ENCODE data around the gene DAW1.
A peak's percentile ranks its signal among the peaks of the same experiment; 100 is the strongest.

DAW1 gene

DNA sequence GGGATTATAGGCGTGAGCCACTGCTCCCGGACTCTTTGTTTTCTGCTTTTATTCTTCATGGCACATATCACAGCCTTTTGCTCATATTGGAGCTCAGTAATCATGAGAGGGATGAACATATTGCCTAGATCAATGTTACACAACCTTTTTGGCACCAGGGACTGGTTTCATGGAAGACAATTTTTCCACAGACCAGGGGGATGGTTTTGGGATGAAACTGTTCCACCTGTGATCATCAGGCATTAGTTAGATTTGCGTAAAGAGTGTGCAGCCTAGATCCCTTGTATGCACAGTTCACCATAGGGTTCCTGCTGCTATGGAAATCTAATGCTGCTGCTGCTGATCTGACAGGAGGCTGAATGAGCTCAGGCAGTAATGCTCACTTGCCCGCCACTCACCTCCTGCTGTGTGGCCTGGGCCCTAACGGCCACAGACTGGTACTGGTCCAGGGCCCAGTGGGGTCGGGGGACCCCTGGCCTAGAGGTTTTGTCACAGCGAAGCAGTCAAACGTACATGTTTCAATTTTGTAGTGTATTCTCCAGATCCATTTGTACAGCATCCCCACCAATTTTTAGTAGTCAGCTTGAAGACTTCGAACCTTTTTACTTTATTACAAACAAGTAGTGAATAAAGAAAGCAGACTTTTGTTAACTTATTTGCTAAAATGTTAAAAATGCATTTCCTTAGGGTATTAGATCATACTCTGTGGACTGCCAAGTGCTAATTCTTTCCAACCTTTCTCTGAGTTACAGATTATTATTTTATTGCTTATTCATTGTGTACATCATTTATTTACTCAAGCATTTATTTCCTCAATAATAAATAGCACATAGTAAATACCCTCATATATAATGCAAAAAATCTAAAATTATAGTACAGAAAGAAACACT is 6.2 kb downstream of the DAW1 start:
- CTCF ChIA-PET, result interaction anchor here (0.9 to 5.5 kb wide), 4 partner anchors 8 to 15 kb away, joined by 3 to 55 read pairs (median 6); no protein-coding TSS in a partner anchor
- H3K4me3 ChIP-seq (ENCODE audit: low read depth, low read length), result no peak overlapping the region
- DNase-seq (ENCODE audit: low read depth, low spot score), result no peak
- TF ChIP-seq, protein P1, sequence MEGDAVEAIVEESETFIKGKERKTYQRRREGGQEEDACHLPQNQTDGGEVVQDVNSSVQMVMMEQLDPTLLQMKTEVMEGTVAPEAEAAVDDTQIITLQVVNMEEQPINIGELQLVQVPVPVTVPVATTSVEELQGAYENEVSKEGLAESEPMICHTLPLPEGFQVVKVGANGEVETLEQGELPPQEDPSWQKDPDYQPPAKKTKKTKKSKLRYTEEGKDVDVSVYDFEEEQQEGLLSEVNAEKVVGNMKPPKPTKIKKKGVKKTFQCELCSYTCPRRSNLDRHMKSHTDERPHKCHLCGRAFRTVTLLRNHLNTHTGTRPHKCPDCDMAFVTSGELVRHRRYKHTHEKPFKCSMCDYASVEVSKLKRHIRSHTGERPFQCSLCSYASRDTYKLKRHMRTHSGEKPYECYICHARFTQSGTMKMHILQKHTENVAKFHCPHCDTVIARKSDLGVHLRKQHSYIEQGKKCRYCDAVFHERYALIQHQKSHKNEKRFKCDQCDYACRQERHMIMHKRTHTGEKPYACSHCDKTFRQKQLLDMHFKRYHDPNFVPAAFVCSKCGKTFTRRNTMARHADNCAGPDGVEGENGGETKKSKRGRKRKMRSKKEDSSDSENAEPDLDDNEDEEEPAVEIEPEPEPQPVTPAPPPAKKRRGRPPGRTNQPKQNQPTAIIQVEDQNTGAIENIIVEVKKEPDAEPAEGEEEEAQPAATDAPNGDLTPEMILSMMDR (IDR thresholded peaks at IDR 0.05; ENCODE audit: insufficient read depth, low read length, missing control alignments), result no peak
- POLR2A ChIA-PET, result no interaction called here

DNA sequence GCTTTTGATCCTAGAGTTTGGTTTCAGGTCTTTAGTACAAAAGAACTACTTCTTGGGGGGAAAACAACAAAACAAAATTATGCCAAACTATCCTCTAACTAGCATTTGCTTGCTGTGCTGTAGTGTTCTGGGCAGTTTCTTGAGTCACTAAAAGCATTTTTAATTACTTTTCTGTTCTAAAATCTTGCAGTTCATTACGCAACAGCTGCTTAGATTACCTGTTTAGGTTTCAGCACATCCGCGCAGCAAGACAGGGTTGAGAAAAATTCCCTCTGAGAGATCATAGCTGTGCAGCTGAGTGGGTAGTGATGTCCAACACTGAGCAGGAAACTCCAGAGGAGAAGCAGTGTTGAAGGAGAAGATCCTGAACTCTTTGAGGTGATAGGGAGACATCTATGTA is 9.0 kb downstream of the DAW1 start:
- ChIA-PET POLR2A (no interaction called here), CTCF (interaction anchor here (1.6 to 5.5 kb wide), 2 partner anchors 10 to 222 kb away, joined by 4 to 55 read pairs; no protein-coding TSS in a partner anchor)
- TF ChIP-seq, protein P1 (IDR thresholded peaks at IDR 0.05; ENCODE audit: insufficient read depth, low read length, missing control alignments), result no peak
- H3K4me3 ChIP-seq (ENCODE audit: low read depth, low read length), result no peak overlapping the region
- no peak for DNase-seq (ENCODE audit: low read depth, low spot score)

DNA sequence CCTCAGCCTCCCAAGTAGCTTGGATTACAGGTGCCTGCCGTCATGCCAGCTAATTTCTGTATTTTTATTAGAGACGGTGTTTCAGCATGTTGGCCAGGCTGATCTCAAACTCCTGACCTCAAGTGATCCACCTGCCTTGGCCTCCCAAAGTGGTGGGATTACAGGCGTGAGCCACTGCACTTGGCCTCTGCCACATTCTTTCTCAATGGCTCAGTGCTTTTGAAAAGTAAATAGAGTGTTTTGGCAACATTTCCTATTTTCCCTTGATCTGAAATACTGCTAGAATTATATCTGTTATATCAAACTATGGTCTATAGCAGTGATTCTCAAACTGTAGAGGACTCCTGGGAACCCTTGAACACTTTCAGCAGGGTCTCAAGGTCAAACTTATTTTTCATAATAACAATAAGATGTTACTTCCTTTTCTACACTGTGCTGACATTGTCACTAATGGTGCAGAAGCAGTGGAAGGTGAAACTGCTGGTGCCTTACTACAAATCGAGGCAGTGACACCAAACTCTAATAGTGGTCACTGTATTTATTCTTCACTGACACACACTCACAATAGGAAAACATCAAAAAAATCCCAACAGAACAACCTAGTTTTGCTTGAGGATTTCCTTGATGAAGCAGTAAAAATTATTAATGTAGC is 10.6 kb downstream of the DAW1 start:
- ChIA-PET POLR2A (no interaction called here), CTCF (interaction anchor here (5.5 kb wide), 1 partner anchor 8 kb away, joined by 55 read pairs; no protein-coding TSS in a partner anchor)
- no peak overlapping the region for H3K4me3 ChIP-seq (ENCODE audit: low read depth, low read length)
- DNase-seq (ENCODE audit: low read depth, low spot score), result no peak
- TF ChIP-seq, protein P1 (IDR thresholded peaks at IDR 0.05; ENCODE audit: insufficient read depth, low read length, missing control alignments), result no peak

DNA sequence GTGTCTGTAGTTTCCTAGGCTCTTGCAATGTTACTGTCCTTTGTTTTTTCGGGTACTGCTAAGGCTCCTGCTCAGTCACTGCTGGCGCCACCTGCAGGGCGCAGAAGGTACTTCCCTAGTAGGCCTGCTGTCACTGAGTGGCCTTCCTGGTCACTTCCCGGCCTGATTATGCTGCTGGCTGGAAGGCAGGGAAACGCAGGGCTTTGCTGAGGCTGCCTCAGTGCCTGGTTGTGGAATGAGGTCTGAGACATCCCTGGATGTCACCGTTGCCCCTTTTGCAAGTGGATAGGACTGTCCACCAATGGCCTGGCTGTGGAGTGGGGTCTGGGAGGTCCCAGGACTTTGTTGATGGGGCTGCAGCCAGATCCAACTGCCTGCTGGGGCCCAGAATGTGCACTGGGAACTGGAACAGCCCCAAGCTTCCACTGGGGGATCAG is 13.1 kb downstream of the DAW1 start:
- no peak overlapping the region for H3K4me3 ChIP-seq (ENCODE audit: low read depth, low read length)
- ChIA-PET CTCF (interaction anchor here (1.1 to 3.6 kb wide), 5 partner anchors 12 to 479 kb away, joined by 3 to 30 read pairs (median 10); partner anchors contain the start of gene DAW1), POLR2A (no interaction called here)
- TF ChIP-seq, protein P1 (IDR thresholded peaks at IDR 0.05; ENCODE audit: insufficient read depth, low read length, missing control alignments), result peak; percentile 96
- no peak for DNase-seq (ENCODE audit: low read depth, low spot score)

DNA sequence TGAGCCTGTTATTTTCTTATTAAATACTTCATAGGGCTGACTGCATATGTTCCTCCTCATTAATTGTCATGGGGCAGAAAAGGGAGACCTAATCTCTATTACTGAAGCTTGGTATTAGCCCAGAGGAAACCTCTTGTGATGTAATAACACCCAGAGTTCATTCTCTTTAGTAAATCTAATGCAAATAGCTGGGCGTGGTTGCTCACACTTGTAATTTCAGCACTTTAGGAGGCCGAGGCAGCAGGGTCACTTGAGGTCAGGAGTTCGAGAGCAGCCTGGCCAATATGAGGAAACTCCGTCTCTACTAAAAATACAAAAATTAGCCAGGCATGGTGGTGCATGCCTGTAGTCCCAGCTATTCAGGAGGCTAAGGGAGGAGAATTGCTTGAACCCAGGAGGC is 14.7 kb downstream of the DAW1 start:
- CTCF ChIA-PET, result interaction anchor here (0.7 to 3.6 kb wide), 8 partner anchors 9 to 227 kb away, joined by 3 to 30 read pairs (median 3); partner anchors contain the start of gene DAW1
- no peak for DNase-seq (ENCODE audit: low read depth, low spot score)
- H3K4me3 ChIP-seq (ENCODE audit: low read depth, low read length), result no peak overlapping the region
- TF ChIP-seq, protein P1 (IDR thresholded peaks at IDR 0.05; ENCODE audit: insufficient read depth, low read length, missing control alignments), result no peak
- POLR2A ChIA-PET, result no interaction called here

DNA sequence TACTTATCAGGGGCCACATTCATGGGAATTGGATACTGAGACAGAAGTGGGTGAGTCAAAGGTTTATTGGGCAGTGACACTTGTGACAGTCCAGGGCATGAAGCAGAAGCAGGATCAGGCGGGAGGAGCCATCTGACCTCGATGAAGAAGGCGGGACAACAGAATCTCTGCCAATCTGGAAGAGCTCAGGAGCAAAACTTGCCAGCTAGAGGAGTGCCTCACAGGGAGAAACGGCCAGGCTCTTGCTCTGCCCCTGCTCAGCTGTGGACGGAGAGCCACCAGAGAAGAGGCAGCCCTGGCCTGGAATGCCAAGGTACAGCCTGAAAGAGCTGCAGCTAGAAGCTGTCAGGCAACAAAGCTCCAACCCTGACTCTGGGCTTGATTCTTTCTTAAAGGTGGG is 16.9 kb downstream of the DAW1 start:
- H3K4me3 ChIP-seq (ENCODE audit: low read depth, low read length), result no peak overlapping the region
- no peak for DNase-seq (ENCODE audit: low read depth, low spot score)
- CTCF ChIA-PET, result interaction anchor here (0.8 to 5.3 kb wide), 8 partner anchors 9 to 1385 kb away, joined by 3 to 55 read pairs (median 18); partner anchors contain the start of gene DAW1
- POLR2A ChIA-PET, result no interaction called here
- TF ChIP-seq, protein P1 (IDR thresholded peaks at IDR 0.05; ENCODE audit: insufficient read depth, low read length, missing control alignments), result no peak
